DOHH2 (cell line): ENCODE data around the gene NUPR1.

Source experiments
- H3F3A ChIP-seq: fragments of 200-600 bp; sonication (generic), shearing (Covaris generic); 2 replicates; pipeline ENCODE4 v1.6.0; 2016; ENCODE audit warnings: antibody characterized with exemption, mild to moderate bottlenecking; ENCODE audit not compliant: control insufficient read depth, insufficient read depth
- H3K27ac ChIP-seq: fragments of 200-600 bp; sonication (generic); 2 replicates; pipeline ENCODE4 v1.5.1; 2014; ENCODE audit warnings: low read depth, mild to moderate bottlenecking, low read length, moderate library complexity
- H3K27me3 ChIP-seq: fragments of 200-600 bp; sonication (generic); 2 replicates; pipeline ENCODE4 v1.6.1; 2014; ENCODE audit warnings: mild to moderate bottlenecking, low read length, mixed read lengths; ENCODE audit not compliant: control insufficient read depth
- H3K36me3 ChIP-seq: fragments of 200-600 bp; sonication (generic); 2 replicates; pipeline ENCODE4 v1.6.1; 2014; ENCODE audit warnings: mild to moderate bottlenecking, low read length, moderate library complexity, mixed read lengths; ENCODE audit not compliant: control insufficient read depth
- H3K4me1 ChIP-seq: fragments of 200-600 bp; sonication (generic); 2 replicates; pipeline ENCODE4 v1.6.1; 2014; ENCODE audit warnings: mild to moderate bottlenecking, low read length, mixed read lengths; ENCODE audit not compliant: control insufficient read depth
- H3K4me2 ChIP-seq: fragments of 200-600 bp; sonication (generic); 2 replicates; pipeline ENCODE4 v1.6.0; 2014; ENCODE audit warnings: mild to moderate bottlenecking, low read length, moderate library complexity
- H3K4me3 ChIP-seq: fragments of 200-600 bp; sonication (generic); 2 replicates; pipeline ENCODE4 v1.5.1; 2014; ENCODE audit warnings: mild to moderate bottlenecking, low read length, mixed read lengths
- H3K79me2 ChIP-seq: fragments of 200-600 bp; sonication (generic); 2 replicates; pipeline ENCODE4 v1.6.1; 2014; ENCODE audit warnings: mild to moderate bottlenecking, low read length, mixed read lengths; ENCODE audit not compliant: control insufficient read depth
- H3K9me2 ChIP-seq: fragments of 200-600 bp; sonication (generic); replicated peaks from 2 replicates; pipeline ENCODE4 v1.6.1; 2014; ENCODE audit warnings: mild to moderate bottlenecking, low read length, mixed read lengths; ENCODE audit not compliant: control insufficient read depth
- H3K9me3 ChIP-seq: fragments of 200-600 bp; sonication (generic); 2 replicates; pipeline ENCODE4 v1.6.1; 2014; ENCODE audit warnings: antibody characterized with exemption, low read length, mixed read lengths; ENCODE audit not compliant: control insufficient read depth, insufficient read depth
- H4K20me1 ChIP-seq: fragments of 200-600 bp; sonication (generic); 2 replicates; pipeline ENCODE4 v1.6.0; 2014; ENCODE audit warnings: low read depth, mild to moderate bottlenecking, antibody characterized with exemption, low read length, moderate library complexity; ENCODE audit not compliant: control insufficient read depth, insufficient read depth
- EZH2phosphoT487 ChIP-seq: fragments of 200-600 bp; sonication (generic); IDR thresholded peaks from 2 replicates; pipeline ENCODE4 v1.6.1; 2017; ENCODE audit warnings: borderline replicate concordance, mild to moderate bottlenecking, antibody characterized with exemption, low read length, moderate library complexity, mixed read lengths
- TF ChIP-seq, protein P1 (sequence below): fragments of 200-600 bp; sonication (generic); IDR thresholded peaks from one replicate; pipeline ENCODE4 v1.5.1; 2014; ENCODE audit warnings: antibody characterized with exemption, mild to moderate bottlenecking, low read depth, low read length; ENCODE audit not compliant: poor library complexity, severe bottlenecking

NUPR1 gene

DNA sequence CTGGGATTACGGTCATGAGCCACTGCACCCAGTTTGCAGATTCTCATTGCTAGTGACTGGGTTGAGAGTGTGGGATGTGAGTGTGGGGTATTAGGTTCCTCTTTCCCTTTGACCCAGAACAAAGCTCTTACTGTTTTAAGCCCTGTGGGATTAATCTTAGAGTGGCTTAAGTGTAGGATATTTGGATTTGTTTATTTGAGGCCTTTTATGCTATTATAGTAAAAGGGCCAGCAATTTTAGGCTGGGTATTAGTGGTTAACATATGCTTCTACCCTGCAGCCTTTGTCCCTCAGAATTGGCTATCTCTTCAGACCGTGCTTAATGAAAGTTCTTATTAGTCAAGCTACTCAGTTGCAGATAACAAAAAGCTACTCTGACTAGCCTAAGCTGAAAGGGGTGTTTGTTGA is 18.1 kb upstream of the NUPR1 start:
- H3K4me2 ChIP-seq = no peak overlapping the region
- H3K4me3 ChIP-seq = no peak overlapping the region
- no peaks in the 10 kb centered on the region for H3K9me3 ChIP-seq
- no peaks in the 10 kb centered on the region for H3F3A ChIP-seq
- H3K27me3 ChIP-seq = no peaks in the 10 kb centered on the region
- peaks cover 55% of the 10 kb centered on the region for H3K79me2 ChIP-seq
- no peak overlapping the region for H3K27ac ChIP-seq
- TF ChIP-seq, protein P1, sequence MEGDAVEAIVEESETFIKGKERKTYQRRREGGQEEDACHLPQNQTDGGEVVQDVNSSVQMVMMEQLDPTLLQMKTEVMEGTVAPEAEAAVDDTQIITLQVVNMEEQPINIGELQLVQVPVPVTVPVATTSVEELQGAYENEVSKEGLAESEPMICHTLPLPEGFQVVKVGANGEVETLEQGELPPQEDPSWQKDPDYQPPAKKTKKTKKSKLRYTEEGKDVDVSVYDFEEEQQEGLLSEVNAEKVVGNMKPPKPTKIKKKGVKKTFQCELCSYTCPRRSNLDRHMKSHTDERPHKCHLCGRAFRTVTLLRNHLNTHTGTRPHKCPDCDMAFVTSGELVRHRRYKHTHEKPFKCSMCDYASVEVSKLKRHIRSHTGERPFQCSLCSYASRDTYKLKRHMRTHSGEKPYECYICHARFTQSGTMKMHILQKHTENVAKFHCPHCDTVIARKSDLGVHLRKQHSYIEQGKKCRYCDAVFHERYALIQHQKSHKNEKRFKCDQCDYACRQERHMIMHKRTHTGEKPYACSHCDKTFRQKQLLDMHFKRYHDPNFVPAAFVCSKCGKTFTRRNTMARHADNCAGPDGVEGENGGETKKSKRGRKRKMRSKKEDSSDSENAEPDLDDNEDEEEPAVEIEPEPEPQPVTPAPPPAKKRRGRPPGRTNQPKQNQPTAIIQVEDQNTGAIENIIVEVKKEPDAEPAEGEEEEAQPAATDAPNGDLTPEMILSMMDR = no peak
- no peak for TF ChIP-seq EZH2phosphoT487
- peaks cover 33% of the 10 kb centered on the region for H3K4me1 ChIP-seq
- H3K36me3 ChIP-seq = peaks cover 38% of the 10 kb centered on the region
- no peaks in the 10 kb centered on the region for H4K20me1 ChIP-seq
- no peaks in the 10 kb centered on the region for H3K9me2 ChIP-seq

DNA sequence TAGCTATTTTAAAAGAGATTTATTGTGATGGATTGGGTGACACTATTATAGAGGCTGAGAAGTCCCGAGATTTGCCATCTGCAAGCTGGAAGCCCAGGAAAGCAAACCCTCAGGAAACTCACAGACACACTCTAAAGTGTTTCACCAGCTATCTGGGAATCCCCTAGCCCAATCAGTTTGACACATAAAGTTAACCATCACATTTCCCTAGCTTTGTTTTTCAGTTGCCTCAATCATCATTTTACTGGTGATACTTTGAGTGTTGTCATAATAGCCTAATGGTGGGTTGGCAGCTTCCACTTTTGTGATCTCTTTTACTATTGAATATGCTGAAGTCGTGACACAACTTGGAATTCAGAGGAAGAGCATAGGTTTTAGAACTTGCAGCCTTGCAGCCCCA is 16.8 kb upstream of the NUPR1 start:
- H3K27me3 ChIP-seq = no peaks in the 10 kb centered on the region
- no peak for TF ChIP-seq EZH2phosphoT487
- TF ChIP-seq, protein P1 = no peak
- H3K9me3 ChIP-seq = no peaks in the 10 kb centered on the region
- peak overlapping the region; percentile 18; the same call in 1 of the 2 replicates for H3K4me3 ChIP-seq
- H3F3A ChIP-seq = no peaks in the 10 kb centered on the region
- H3K4me1 ChIP-seq = peaks cover 33% of the 10 kb centered on the region
- H3K36me3 ChIP-seq = peaks cover 38% of the 10 kb centered on the region
- H3K4me2 ChIP-seq = peak overlapping the region; percentile 80
- no peaks in the 10 kb centered on the region for H4K20me1 ChIP-seq
- H3K9me2 ChIP-seq = no peaks in the 10 kb centered on the region
- H3K27ac ChIP-seq = no peak overlapping the region
- H3K79me2 ChIP-seq = peaks cover 51% of the 10 kb centered on the region

- H3K4me2 ChIP-seq = peak overlapping the region; percentile 80
- H3K27ac ChIP-seq = no peak overlapping the region
- peak overlapping the region; percentile 98 for H3K4me3 ChIP-seq
- H3F3A ChIP-seq = no peaks in the 10 kb centered on the region
- TF ChIP-seq, protein P1 = no peak
- no peak for TF ChIP-seq EZH2phosphoT487
- peaks cover 33% of the 10 kb centered on the region for H3K4me1 ChIP-seq
- H4K20me1 ChIP-seq = no peaks in the 10 kb centered on the region
- no peaks in the 10 kb centered on the region for H3K27me3 ChIP-seq
- H3K9me3 ChIP-seq = no peaks in the 10 kb centered on the region
- H3K9me2 ChIP-seq = no peaks in the 10 kb centered on the region
- peaks cover 50% of the 10 kb centered on the region for H3K79me2 ChIP-seq
- H3K36me3 ChIP-seq = peaks cover 37% of the 10 kb centered on the region
These were observed 16.1 kb upstream of the NUPR1 start for GRCh38 chr16:28554634-28555423.
